IPS DF 4.7 (cell line): ENCODE data around the gene LRRC10B.

Experiments used
- DNase-seq: peaks from one replicate; pipeline ENCODE4 v3.0.0-alpha.2; 2013; ENCODE audit warnings: low spot score; ENCODE audit errors: extremely low read depth

The LRRC10B gene

DNA sequence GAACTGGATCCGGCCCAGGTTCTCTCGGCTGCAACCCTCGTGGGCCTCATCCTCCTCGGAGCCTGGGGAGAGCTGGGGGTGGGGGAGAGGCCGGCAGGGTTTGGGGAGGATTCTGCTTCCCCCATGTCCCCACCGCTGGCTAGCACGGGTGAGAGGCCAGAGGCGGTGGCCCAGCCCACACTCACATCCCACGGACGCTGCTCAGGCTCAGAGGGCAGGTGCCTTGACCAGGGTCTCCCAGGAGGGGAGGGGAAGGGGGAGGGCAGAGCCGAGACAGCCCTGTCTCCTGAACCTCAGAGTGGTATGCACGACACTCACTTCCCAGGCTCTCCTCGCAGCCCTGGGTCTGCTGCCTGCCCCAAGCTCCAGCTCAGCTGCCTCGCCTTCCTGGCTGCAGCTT lies 19.6 kb downstream of the LRRC10B start:
- no peak for DNase-seq

- no peak for DNase-seq
Measured at GRCh38 chr11:61529537-61530225, 21.1 kb downstream of the LRRC10B start.

GRCh38 chr11:61531044-61531443 lies 22.5 kb downstream of the LRRC10B start:
- DNase-seq: no peak

- DNase-seq: no peak
Measured at GRCh38 chr11:61532134-61533038, 23.8 kb downstream of the LRRC10B start.

DNA sequence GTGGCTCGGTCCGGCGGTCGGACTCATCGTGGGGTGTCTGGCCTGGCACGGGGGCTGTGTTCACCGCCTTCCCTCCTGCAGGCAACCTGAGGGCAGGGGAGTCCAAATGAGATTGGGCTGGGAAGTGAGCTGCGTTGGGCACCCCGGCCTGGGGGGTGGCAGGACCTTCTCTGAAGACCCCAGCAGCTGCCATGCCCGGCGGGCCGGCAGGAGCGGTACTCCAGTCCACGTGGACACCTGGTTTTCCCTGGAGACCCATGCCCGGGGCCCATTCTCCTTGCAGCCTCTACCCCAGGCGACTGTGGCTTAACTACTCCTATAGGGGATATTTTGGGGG lies 24.5 kb downstream of the LRRC10B start:
- DNase-seq: no peak

- DNase-seq: no peak
Measured at GRCh38 chr11:61533401-61533800, 24.9 kb downstream of the LRRC10B start.

GRCh38 chr11:61534025-61534932 lies 25.7 kb downstream of the LRRC10B start:
- DNase-seq: no peak

GRCh38 chr11:61534933-61535839 lies 26.6 kb downstream of the LRRC10B start:
- no peak for DNase-seq

DNA sequence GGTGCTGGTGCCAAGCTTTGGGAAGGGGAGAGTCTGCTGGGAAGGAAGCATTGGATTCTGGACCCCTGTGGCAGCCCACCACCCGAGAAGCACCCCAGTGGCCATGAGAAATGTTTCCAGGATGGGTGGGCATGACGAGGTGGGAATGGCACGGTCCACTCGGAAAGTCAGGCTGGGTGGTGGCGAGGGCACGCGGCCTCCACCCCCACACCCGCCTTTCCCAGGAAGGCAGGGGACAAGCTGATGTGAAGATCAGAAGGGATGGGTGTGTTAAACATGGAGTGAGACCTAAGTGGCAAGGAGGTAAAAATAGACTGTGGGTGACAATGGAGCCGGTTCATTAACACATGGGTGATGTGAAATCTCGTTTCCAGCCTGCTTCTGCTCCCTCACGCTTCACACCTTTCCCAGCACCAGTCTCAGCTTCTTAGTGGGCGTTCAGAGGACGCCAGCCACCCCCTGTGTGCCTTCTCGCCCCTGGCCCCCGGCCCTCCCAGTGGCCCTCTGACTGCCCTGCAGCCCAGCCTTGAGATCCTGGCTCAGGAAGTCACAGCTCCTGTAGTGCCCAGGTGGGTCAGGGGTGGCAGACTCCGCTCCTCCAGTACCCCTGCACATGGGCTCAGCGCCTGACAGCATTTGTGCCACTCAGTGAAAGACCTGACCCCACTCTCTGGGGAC lies 27.6 kb downstream of the LRRC10B start:
- DNase-seq: no peak

DNA sequence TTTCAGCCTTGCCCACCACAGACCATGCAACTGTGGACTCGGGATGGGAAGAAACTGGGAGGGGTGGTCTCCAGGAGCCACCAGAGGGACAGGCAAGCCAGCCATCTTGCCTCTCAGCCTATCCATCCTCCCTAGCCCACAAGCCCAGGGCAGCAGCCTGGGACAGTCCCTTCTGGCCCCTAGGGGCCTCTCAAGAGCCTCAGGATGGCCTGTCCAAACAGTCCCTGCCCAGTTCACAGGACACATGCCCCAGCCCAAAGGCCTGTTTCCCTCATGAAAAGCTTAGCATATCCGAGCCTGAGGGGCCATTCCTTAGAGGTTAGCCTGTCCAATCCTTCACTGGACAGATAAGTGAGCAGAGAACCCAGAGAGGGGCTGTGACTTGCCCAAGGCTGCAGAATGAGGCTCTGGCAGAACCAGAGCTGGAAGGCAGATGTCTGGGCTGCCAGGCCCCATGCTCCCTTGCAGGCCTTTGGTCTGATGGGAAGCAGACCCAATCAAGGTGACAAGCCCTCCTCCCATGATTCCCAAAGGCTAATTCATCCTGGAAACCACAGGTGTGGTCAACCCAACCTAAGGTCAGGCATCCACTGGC lies 28.2 kb downstream of the LRRC10B start:
- DNase-seq: no peak

GRCh38 chr11:61537326-61537725 lies 28.8 kb downstream of the LRRC10B start:
- no peak for DNase-seq

DNA sequence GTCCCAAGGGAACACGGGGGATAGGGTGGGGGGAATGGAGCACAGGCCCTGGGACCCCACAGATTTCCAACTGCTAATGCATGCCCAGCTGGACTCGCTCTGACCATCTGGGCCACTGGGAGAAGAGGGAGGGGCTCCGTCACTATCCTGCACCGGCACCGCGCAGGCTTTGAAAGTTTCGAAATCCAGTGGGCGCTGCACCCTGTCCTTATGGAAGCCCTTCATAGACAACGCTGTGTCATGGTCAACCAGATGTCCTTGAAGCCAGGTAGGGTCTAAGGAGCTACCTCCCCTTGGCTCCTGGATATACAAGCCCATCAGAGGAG lies 30.1 kb downstream of the LRRC10B start:
- no peak for DNase-seq

GRCh38 chr11:61539006-61539405 lies 30.5 kb downstream of the LRRC10B start:
- DNase-seq: no peak

DNA sequence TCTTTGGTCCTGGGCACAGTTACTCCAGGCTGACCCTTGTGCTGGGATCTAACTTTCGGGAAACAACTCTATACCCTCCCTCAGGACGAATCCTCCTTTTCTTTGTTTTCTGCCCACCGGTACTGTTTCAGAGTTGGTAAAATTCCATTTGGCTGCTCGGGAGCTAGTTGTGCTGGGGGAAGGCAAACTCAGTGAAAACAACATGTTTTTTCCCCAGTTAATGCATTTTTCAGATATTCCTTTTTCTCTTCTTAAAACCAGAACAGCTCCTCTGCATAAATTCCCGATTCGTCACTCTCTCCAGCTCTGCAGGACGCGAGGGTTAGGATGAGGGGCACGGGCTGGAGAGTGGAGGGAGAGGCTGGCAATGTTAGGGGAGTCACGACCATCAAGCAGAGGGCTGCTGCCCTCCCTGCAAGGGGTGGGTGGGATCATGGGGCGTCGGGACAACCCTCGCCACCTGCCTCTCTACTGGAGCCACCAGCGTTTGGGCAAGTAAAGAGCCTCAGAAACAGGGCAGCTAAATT lies 31.3 kb downstream of the LRRC10B start:
- no peak for DNase-seq

DNA sequence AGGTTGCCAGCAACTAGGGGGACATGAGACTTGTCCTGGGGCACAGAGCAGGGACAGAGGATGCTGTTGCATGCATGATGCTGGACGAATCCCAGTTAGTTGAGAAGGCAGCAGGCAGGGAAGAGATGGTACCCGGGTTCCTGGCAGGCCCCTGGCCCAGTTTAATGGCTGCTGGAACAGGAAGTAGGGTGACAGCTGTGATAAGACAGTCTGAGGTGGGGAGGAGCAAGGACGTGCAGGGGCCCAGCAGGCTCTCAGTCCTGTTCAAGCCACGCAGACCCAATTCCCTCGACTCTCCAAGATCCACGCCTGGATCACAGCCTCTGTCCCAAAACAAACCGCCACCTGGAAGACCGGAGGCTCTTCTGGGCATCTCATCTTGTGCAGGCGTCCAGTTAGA lies 32.0 kb downstream of the LRRC10B start:
- no peak for DNase-seq

DNA sequence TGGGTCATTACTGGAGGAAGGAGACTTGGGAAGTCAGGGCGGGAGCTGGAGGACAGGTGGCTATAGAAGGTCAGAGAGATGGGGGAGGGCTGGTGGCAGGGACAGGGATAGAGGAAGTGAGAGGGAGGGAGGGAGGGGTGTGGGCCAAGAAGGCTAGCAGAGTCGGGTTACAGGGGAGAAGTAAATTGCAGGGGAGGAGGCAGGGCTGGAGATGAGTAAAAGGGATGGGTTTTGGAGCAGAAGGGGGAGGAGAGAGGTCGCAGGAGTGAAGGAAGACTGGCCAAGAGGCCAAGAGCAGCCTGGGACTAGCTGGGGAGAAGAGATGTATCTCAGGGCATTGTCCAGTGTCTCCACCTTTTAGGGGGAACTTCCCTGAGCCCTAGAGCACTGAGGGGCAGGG lies 33.0 kb downstream of the LRRC10B start:
- no peak for DNase-seq

DNA sequence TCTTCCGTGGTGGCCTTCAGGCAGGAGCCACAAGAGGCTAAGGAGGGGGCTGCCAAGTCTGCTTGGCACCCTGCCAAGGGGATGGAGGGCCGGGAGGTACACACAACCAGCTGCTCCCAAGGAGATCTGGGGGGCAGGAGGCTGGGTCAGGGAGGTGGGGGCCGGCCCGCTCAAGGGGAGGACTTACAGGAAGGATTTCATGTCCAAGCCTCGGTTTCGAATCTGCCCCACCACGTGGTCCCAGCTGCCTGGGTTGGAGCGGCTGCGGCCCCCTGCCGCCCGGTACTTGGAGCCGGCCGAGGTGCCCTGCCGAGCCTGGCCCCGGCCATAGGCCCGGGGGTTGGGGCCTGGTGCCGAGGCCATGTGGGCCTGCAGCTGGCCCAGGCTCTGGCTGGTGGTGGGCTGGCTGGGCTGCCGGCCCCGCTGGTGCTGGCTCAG lies 33.5 kb downstream of the LRRC10B start:
- DNase-seq: no peak

DNA sequence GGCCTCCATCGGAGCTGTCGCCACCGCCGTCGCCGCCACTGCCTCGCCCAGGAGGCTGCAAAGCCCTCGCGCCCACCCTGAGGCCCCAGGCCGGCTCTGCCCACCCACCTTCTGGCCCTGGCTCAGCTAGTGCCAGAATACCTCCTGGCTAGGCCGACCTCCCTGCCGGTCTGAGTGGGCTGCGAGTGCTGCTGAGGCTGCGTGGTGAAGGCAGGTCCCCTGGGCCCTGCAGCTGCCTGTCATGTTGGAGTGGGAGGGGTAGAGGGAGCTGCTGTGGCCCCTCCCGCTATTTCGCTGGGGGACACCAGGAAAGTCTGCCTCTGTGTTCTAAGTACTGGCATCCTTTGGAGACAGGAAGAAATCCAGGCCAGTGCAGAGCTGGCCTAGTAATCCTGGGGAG lies 34.2 kb downstream of the LRRC10B start:
- no peak for DNase-seq

DNA sequence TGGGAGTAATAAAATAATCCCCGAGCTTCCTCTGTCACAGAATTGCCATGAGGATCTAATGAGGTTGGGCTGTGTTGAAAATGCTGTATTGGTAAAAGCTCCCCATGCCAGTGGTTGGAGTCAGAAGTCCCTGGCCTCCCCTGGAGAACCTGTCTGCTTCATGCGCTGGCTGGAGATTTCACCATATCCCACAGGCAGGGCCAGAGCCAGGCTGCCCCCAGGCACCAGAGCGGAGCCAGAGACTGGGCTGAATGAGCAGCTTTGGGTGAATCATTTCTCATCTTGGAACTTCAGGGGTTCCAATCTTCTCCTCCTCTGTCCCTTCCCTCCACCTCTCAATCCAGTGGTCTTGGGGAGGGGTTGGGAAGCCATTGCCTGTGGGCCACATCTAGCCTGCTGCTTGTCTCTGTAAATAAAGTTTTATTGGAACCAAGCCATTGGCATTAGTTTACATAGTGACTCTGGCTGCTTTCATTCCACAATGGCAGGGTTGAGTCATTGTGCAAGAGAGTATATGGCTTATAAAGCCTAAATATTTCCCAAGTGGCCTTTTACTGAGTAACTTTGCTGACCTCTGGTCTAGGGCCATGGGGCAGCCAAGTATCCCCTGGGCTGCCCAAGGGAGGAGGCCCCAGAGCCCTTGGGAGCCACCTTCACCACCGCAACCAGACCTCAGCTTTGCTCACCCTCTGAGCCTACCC lies 35.2 kb downstream of the LRRC10B start:
- DNase-seq: no peak
